Breast epithelium (tissue), 3 donors: Measurements from ENCODE around the gene GYPB.

ENCODE experiments used
- CTCF ChIP-seq, 3 donors: fragments of 450-650 bp; IDR thresholded peaks; one replicate each; pipeline ENCODE4 v1.5.1; 2016 to 2017; ENCODE audit warnings: antibody characterized with exemption in 3 of 3, mild to moderate bottlenecking in 3 of 3, moderate library complexity in 3 of 3
- POLR2A ChIP-seq: fragments of 450-650 bp; IDR thresholded peaks from one replicate; pipeline ENCODE4 v1.6.1; 2016; ENCODE audit warnings: antibody characterized with exemption, mild to moderate bottlenecking, moderate library complexity

GRCh38 chr4:144056800-144057199 lies 37.6 kb upstream of the GYPB start:
- TF ChIP-seq CTCF (IDR thresholded peaks at IDR 0.05): no peak
- no peak for TF ChIP-seq POLR2A
